Measurements from ENCODE around the gene PPP1R13B. TPM values are rescaled to one million over a fixed set of nuclear protein-coding genes. Genes with fewer than 3 reads are reported as not detected.

PPP1R13B gene
- total and polyA plus RNA-seq, 2 experiments from 2014 or later: 88.5 to 124 TPM

DNA sequence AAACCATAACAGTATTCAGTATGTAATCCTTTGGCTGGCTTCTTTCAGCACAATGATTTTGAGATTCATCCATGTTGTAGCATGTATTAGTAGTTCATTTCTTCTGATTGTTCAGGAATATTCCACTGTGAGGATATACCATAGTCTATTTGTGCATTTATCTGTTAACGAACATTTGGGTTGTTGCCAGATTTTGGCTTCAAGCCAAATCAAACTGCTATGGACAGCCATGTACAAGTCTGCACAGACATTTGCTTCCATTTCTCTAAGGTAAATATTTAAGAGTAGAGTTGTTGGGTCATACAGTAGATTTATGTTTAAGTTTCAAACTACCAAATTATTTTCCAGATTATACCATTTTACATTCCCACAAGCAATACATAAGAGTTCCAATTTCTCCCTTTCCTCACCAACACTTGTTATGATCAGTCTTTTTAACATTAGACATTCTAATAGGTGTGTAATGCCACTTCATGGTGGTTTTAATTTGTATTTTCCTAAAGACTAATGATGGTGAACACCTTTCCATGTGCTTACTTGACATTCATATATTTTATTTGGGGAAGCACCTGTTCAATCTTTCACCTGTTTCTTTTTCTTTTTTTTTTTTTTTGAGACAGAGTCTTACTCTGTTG, 75.2 kb downstream of the PPP1R13B start:
- H3K4me3 ChIP-seq: no peak overlapping the region
- TF ChIP-seq CTCF (IDR thresholded peaks at IDR 0.05; ENCODE audit: low read depth, low read length): no peak
- peaks cover 32% of the 10 kb centered on the region for H3K36me3 ChIP-seq
- DNase-seq (ENCODE audit: low read depth in 1 of 2, low spot score in 1 of 2): no peak
- no peaks in the 10 kb centered on the region for H3K9me3 ChIP-seq (ENCODE audit: low read depth)
- H3K27ac ChIP-seq: no peak overlapping the region
- H3K4me1 ChIP-seq (ENCODE audit: low read depth): no peaks in the 10 kb centered on the region
- no peaks in the 10 kb centered on the region for H3K27me3 ChIP-seq

- no peaks in the 10 kb centered on the region for H3K27me3 ChIP-seq
- no peak overlapping the region for H3K4me3 ChIP-seq
- peaks cover 28% of the 10 kb centered on the region for H3K36me3 ChIP-seq
- H3K4me1 ChIP-seq (ENCODE audit: low read depth): no peaks in the 10 kb centered on the region
- TF ChIP-seq CTCF (IDR thresholded peaks at IDR 0.05; ENCODE audit: low read depth, low read length): no peak
- DNase-seq (ENCODE audit: low read depth in 1 of 2, low spot score in 1 of 2): no peak
- no peaks in the 10 kb centered on the region for H3K9me3 ChIP-seq (ENCODE audit: low read depth)
- H3K27ac ChIP-seq: no peak overlapping the region
These were observed 76.5 kb downstream of the PPP1R13B start for GRCh38 chr14:103770902-103771301.

GRCh38 chr14:103770500-103770899, 76.9 kb downstream of the PPP1R13B start:
- Histone ChIP-seq H3K27ac (no peak overlapping the region), H3K36me3 (peaks cover 27% of the 10 kb centered on the region), H3K4me1 (ENCODE audit: low read depth) (no peaks in the 10 kb centered on the region), H3K27me3 (no peaks in the 10 kb centered on the region), H3K4me3 (no peak overlapping the region), H3K9me3 (ENCODE audit: low read depth) (no peaks in the 10 kb centered on the region)
- TF ChIP-seq CTCF (IDR thresholded peaks at IDR 0.05; ENCODE audit: low read depth, low read length): no peak
- no peak for DNase-seq (ENCODE audit: low read depth in 1 of 2, low spot score in 1 of 2)

DNA sequence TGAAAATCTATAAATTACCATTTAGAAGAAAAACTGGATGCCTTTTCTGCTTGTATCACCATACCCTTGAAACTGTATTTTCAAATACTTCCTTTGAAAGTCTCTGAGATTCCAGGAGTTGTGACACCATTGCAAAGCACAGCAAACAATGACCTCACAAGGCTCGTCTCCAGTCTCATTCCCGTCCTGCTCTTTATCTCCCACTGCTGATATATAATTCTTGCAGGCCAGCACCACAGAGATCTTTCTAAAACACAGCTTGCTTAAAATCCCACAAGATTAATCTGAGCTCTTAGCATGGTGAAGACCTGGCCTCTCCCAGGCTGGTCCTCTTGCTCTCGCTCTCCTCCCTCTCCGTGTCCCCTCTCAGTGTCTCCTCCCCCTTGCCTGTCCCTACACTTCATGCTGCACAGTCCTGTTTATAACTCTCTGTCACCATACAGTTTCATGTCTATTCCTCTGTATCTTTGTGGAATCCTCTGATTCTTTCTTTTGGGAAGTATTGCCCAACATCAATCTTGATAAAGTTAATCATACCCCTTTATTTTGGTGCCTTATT, 80.0 kb downstream of the PPP1R13B start:
- Histone ChIP-seq H3K9me3 (ENCODE audit: low read depth) (no peaks in the 10 kb centered on the region), H3K36me3 (peaks cover 32% of the 10 kb centered on the region), H3K4me3 (no peak overlapping the region), H3K27ac (peak overlapping the region; percentile 36), H3K27me3 (no peaks in the 10 kb centered on the region), H3K4me1 (ENCODE audit: low read depth) (no peaks in the 10 kb centered on the region)
- TF ChIP-seq CTCF (IDR thresholded peaks at IDR 0.05; ENCODE audit: low read depth, low read length): no peak
- peak in 1 of 2 donors; percentile 66 for DNase-seq (ENCODE audit: low read depth in 1 of 2, low spot score in 1 of 2)

- Histone ChIP-seq H3K4me3 (no peak overlapping the region), H3K9me3 (ENCODE audit: low read depth) (no peaks in the 10 kb centered on the region), H3K27me3 (no peaks in the 10 kb centered on the region), H3K36me3 (peaks cover 30% of the 10 kb centered on the region), H3K4me1 (ENCODE audit: low read depth) (no peaks in the 10 kb centered on the region), H3K27ac (no peak overlapping the region)
- DNase-seq (ENCODE audit: low read depth in 1 of 2, low spot score in 1 of 2): no peak
- TF ChIP-seq CTCF (IDR thresholded peaks at IDR 0.05; ENCODE audit: low read depth, low read length): no peak
These were observed 81.8 kb downstream of the PPP1R13B start for GRCh38 chr14:103765526-103765925.

Data from cardiac muscle cell (in vitro differentiated cells and primary cell).